ENCODE data around the gene OGA.

DNA sequence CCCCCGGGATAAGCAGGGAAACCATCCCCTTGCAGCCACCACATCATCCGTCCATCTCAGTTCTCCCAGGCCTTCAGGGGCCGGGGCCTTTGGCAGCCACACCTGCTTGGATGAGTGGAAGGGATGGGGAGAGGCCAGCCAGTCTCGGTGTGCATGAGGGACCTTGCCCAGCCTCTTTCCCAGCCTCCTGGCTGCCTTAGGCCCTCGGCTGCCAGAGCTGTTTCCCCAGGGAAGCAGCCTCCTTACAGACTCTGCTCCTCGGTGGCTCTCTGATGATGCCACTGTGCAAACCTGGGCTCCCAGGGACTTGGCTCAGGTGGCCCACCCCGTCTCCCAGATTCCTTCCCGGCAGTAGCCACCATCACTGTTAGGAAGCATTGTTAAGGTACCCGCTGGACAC lies 57.0 kb downstream of the OGA start:
- TF ChIP-seq, protein P1, sequence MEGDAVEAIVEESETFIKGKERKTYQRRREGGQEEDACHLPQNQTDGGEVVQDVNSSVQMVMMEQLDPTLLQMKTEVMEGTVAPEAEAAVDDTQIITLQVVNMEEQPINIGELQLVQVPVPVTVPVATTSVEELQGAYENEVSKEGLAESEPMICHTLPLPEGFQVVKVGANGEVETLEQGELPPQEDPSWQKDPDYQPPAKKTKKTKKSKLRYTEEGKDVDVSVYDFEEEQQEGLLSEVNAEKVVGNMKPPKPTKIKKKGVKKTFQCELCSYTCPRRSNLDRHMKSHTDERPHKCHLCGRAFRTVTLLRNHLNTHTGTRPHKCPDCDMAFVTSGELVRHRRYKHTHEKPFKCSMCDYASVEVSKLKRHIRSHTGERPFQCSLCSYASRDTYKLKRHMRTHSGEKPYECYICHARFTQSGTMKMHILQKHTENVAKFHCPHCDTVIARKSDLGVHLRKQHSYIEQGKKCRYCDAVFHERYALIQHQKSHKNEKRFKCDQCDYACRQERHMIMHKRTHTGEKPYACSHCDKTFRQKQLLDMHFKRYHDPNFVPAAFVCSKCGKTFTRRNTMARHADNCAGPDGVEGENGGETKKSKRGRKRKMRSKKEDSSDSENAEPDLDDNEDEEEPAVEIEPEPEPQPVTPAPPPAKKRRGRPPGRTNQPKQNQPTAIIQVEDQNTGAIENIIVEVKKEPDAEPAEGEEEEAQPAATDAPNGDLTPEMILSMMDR (IDR thresholded peaks at IDR 0.05): no peak
- TF ChIP-seq EZH2phosphoT487 (IDR thresholded peaks at IDR 0.05) (no peak), EZH2 (IDR thresholded peaks at IDR 0.05) (no peak)

Data from neural progenitor cell (in vitro differentiated cells).